Measurements from ENCODE around the gene TAOK2.
"Not testable (repeated sequence)": the region's sequence is repeated elsewhere in the genome, so short reads cannot be mapped to it uniquely, and the experiment has no call there.

The TAOK2 gene

DNA sequence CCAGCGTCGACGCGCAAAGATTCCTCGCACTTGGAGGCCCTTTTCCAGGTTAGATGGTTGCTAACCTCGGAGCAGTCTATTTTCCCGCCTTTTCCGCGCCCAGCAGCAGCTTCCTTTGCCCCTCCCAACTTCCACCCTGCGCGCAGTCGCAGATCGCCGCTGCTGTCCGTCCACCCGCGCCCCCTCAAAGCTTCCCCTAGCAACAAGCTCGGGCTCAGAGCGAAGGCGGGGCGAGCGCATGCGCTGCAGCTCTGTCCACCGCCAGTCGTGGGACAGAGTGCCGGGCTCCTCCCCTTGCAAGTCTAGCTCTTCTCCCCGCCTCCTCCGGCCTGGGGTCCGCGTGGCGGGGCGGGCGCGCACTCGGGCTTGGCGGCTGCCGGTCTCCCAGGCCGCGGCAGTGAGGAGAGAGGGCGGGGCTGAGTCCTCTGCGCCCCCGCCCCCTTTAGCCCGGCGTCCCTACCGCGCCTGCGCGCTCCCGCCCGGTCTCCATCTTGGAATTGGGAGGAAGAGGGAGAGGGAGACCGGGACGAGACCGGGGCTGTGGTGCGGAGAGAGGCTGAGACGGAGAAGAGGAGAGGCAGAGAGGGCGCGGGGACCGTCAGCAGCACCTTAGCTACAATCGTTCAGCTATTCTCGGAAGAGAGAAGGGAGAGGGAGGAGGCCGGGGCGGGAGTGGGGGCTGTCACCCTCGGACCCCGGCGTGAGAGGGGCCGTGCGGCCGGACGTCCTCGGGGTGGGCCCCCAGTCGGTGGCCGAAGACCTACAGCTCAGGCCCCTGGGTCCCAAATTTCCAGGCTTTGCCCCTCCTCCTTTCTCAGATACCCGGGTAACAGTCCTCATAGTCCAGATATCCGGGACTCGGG lies at the start of gene TAOK2:
Gene TAOK2 (plus strand): TSS at position 485 of the 863 bp plus-strand sequence. CDS start 3,905 bp downstream, outside the sequence.
- DNase-seq (ENCODE audit: low read depth) = peak; percentile 81

DNA sequence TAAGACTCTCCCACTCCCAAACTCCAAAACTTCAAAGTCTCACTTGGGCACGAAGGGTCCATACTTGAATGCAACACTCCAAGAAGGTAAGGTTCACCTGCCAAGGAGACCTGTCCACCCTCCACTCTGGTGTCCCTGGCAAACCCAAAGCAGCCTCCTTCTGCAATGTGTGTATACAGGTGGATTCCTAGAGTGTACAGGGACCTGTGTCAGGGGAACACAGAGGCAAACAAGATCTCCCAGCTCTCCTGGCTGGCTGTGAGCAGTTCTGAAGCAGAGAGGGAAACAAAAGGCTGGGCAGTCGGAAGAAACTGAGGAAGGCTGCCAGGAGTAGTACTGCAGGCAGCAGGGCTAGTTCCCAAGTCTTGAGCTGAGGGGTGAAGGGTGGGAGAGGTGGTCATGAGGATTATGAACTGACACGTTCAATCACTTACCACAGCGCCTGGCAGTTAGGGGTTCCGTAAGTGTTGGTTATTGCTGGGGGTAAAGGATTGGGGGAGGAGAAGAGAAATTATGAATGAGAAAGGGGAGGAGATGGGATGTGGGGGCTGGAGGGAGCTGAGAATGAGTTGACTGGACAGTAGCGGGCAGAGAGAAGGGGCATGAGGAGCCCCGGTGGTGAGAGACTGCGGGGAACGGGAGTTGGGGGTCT lies 48.4 kb upstream of the TAOK2 start:
- DNase-seq (ENCODE audit: low read depth) = no peak

DNA sequence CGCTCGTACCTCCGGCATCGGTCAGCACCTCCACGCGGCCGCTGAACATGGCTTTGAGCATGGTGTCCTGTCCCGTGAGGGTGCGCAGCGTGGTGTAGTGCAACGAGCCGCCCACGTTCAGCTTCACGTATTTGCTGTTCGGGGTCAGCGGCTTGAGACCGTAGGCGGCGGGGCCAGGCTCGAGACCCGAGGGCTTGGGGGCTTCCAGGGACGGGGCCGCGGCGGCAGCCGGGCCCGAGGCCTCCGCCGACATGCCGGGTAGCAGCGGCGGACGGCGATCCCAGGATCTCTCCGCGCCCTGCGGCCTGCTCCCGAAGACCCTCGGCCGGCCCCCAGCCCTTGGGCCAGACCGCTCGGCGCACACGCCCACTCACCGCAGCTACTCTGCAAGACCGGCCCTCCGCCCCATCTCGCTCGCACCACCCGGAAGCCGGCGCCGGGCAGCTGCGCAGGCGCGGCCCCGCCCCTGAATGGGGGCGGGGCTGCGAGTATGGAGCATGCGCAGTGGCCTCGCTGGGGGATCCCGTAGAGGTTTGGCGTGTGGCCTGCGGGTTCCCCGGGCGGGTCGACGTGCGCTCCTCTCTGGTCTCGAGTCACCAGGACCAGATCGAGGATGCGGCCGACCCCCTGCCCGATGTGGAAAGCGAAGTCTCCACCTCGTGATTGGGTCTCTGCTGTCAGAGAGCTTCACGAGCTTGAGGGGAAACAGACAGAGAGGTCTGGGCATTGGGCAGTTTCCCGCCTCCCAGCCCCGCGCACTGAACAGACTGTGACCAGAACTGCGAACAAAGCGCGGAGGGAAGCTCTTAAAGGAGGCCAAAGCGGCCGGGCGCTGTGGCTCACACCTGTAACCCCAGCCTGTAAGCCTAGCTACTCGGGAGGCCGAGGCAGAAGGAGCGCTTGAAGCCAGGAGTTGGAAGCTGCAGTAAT lies 47.6 kb upstream of the TAOK2 start, which contains the start of gene KCTD13:
Gene KCTD13 (minus strand): TSS at position 446 of the 930 bp plus-strand sequence. CDS start 193 bp downstream, at position 253.
- DNase-seq (ENCODE audit: low read depth) = peak; percentile 70

DNA sequence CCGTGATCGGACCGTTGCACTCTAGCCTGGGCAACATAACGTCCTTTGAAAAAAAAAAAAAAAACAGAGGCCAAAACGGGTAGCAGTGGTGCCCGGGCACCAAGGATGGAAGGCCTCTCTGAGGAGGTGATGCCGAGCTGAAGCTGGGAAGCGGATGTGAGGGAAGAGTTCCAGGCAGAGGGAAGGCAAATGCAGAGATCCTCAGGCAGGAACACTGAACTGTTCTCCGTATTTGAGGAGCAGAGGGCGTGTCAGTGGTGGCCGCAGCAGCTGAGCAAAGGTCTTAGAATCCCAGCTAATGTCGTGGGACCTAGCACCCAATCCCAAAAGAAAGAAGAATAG lies 47.0 kb upstream of the TAOK2 start:
- DNase-seq (ENCODE audit: low read depth) = no peak

DNA sequence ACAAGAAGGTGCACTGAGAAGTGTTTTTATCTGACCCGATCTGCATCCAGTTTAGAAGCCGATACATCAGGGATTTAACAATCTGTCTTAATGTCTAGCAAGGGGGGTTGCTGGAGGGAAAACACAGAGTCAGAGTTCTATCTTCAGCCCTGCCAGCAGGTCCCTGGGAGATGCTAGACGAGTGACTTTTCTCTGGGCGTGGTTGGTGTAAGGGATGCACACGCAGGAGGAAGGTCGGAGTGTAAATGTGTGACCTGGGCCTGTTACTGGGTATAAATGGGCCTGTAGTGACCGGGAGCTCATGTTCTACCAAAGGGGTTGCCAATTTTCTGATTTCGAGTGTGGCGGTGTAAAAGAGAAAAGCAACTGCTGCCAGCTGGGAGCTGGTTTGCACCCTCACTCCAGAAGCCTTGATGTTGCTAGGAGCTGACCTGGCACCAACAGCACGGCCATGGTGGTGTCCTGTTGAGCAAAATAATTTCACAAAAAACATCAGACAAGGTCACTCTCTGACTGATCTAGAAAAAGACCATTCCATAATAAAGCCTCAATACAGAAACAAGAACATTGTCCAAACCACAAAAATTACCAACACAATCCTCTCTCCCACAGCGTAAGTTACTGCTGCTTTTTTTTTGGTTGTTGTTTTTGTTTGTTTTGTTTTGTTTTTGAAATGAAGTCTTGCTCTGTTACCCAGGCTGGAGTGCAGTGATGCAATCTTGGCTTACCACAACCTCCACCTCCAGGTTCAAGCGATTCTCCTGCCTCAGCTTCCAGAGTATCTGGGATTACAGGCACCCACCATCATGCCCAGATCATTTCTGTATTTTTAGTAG lies 46.4 kb upstream of the TAOK2 start:
- no peak for DNase-seq (ENCODE audit: low read depth)

DNA sequence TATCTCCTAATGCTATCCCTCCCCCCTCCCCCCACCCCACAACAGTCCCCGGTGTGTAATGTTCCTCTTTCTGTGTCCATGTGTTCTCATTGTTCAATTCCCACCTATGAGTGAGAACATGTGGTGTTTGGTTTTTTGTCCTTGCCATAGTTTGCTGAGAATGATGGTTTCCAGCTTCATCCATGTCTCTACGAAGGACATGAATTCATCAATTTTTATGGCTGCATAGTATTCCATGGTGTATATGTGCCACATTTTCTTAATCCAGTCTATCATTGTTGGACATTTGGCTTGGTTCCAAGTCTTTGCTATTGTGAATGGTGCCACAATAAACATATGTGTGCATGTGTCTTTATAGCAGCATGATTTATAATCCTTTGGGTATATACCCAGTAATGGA lies 41.9 kb upstream of the TAOK2 start:
- DNase-seq (ENCODE audit: low read depth) = not testable (repeated sequence)

DNA sequence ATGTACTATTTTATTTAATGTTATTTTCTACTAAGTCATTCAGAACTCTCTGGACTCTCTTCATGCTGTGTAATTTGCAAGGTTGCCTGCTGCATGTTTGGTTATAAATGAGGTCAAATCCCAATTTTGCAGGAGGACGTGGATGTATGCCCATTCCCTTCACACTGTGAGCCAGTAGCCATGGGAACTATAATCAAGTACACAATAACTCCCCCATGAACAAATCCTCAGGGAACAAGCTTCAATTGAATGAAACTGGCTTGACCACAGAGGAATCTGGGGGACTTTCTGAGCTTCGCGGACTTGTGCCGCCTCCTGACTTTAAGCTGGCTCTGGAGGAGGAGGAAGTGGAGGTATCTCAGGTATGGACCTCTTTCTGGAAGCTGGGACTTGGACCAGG lies 33.0 kb upstream of the TAOK2 start:
- no peak for DNase-seq (ENCODE audit: low read depth)

DNA sequence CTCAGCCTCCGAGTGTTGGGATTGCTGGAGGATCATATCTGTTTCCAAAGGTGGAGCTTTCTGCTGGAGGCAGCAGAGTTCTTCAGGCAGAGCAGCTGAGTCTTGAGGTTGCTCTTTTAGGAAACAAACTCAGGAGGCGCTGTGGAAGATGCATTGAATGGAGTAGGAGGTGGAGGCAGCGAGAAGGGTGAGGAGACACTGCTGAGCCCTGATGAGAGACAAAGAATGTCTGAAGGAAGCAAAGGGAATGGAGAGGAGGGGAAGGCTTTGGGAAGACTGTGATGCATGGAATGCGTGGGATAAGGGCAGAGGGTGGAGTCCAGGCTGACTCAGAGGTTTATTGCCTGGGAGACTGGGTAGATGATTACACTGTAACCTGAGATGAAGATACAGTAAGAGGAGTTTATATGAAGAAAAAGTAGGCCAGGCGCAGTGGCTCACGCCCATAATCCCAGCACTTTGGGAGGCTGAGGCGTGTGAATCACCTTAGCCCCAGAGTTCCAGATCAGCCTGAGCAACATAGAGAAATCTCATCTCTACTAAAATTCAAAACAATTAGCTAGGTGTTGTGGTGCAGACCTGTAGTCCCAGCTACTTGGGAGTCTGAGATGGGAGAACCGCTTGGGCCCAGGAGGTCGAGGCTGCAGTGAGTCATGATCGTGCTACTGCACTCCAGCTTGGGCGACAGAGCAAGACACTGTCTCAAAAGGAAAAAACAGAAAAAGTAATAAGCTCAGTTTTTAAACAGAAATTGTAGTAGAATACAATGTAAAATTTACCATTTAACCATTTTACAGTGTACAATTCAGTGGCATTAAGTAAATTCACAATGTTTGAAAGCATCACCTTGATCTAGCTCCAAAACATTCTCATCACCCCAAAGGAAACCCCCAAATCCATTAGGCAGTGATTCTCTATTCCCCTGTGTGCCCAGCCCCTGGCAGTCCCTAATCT lies 29.5 kb upstream of the TAOK2 start:
- no peak for DNase-seq (ENCODE audit: low read depth)

DNA sequence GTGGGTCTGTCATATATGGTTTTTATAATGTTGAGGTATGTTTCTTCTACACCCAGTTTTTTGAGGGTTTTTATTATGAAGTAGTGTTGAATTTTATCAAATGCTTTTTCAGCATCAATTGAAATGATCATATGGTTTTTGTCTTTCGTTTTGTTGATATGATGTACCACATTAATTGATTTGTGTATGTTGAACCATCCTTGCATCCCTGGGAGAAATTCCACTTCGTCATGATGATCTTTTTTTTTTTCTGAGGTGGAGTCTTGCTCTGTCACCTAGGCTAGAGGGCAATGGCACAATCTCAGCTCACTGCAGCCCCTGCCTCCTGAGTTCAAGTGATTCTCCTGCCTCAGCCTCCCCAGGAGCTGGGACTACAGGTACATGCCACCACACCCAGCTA lies 25.8 kb upstream of the TAOK2 start:
- no peak for DNase-seq (ENCODE audit: low read depth)

DNA sequence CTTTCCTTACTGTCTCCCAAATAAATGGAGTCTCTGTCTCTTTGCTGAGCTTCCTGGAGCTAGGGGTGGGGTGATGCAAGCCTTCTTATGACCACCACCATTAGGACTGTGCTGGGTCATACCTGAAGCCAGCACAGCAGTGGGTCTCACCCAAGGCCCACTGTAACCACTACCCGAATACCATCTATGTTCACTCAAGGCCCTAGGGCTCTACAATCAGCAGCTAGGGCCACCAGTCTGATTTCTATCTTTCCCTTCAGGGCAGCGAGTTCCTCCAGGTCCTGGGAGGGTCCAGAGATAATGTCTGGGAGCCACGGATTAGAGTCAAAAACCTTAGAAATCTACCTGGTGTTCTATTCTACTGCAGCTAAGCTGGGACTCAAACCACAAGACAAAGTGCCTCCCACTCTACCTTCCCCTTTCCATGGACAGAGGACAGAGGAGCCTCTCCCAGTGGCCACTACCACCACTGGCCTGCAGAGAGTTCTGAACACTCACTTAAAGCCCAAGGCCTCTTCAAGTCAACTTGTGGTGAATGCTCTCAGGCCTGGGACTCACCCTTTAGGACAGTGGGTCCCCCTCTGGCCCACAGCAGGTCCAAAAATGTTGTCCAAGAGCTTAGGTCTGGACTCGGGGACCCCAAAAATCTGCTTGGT lies 22.7 kb upstream of the TAOK2 start:
- DNase-seq (ENCODE audit: low read depth) = no peak

DNA sequence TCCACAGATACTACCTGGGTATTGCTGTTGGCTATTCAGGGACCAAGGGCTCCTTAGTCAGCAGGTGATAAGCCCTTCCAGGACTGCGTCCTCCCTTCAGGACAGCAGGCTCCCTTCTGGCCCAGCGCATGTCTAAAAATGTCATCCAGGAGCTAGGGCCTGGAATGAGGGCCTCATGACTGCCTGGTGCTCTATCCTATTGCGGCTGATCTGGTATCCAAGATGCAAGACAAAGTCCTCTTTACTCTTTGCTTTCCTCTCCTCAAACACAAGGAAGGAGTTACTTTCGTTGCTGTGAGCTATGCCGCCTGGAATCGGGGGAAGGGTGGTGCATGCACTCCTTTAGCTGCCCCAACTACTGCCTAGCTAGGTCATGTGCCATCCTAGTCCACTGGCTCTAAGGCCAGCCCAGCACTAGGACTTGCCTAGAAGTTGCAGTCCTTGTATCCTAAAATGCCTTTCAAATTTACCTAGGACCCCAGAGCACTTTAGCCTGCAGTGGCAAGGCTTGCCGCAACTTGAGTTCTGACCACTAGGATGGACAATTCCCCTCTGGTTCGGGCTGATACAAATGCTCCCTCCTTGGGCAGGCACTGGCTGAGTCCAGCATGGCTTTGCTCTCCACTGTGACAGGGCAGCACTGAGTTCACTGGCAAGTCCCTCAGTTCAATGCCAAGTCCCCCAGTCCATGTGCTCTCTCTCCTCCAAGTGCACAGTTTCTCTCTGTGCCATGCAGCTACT lies 21.9 kb upstream of the TAOK2 start:
- no peak for DNase-seq (ENCODE audit: low read depth)

DNA sequence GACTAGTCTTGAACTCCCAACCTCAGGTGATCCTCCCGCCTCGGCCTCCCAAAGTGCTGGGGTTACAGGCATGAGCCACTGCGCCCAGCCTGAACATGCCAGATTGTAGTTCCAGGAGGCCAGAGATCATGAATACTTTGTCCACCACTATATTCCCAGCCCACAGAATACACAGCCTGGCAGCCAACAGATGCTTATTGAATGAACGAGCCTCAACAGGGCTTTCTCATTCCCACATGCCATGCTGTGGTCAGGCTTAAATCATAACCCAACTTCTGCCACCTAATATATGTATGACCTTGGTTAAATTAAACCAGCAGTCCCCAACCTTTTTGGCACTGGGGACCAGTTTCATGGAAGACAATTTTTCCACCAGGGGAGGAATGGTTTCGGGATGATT lies 14.9 kb upstream of the TAOK2 start:
- DNase-seq (ENCODE audit: low read depth) = no peak

DNA sequence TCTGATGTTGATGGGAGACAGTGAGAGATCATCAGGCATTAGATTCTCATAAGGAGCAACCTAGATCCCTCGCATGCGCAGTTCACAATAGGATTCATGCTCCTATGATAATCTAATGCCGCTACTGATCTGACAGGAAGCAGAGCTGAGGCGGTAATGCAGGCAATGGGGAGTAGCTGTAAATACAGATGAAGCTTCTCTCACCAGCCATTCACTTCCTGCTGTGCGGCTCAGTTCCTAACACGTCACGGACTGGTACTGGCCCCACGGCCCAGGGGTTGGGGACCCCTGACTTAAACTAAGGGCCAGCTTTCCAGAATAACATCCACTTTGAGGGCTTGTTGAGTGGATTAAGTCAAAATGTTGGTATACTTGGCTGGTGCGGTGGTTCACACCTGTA lies 14.4 kb upstream of the TAOK2 start:
- DNase-seq (ENCODE audit: low read depth) = no peak

DNA sequence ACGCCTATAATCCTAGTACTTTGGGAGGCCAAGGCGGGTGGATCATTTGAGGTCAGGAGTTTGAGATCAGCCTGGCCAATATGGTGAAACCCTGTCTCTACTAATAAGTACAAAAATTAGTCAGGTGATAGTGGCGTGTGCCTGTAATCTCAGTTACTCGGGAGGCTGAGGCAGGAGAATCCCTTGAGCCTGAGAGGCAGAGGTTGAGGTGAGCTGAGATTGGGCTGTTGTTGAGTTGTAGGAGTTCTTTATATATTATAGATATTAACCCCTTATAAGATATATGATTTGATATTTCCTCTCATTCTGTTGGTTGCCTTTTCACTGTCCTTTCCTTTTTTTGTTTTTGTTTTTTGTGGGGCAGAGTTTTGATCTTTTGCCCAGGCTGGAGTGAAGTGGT lies 13.8 kb upstream of the TAOK2 start:
- not testable (repeated sequence) for DNase-seq (ENCODE audit: low read depth)

DNA sequence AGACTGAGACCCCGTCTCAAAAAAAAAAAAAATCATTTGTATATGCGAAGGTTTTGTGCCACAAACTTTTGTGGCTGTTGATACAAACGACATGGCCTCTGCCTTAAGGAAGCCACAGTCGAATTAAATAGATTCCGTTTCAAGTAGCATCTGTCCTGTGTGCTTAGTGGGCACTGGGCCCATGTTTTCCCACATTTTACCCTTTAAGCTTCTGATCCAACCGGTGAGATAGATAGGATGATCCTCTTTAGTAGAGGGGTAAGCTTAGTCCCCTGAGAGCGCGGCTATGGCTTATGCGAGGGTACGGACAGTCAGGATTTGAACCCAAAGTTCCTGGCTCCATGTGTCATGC lies 12.6 kb upstream of the TAOK2 start:
- DNase-seq (ENCODE audit: low read depth) = no peak

DNA sequence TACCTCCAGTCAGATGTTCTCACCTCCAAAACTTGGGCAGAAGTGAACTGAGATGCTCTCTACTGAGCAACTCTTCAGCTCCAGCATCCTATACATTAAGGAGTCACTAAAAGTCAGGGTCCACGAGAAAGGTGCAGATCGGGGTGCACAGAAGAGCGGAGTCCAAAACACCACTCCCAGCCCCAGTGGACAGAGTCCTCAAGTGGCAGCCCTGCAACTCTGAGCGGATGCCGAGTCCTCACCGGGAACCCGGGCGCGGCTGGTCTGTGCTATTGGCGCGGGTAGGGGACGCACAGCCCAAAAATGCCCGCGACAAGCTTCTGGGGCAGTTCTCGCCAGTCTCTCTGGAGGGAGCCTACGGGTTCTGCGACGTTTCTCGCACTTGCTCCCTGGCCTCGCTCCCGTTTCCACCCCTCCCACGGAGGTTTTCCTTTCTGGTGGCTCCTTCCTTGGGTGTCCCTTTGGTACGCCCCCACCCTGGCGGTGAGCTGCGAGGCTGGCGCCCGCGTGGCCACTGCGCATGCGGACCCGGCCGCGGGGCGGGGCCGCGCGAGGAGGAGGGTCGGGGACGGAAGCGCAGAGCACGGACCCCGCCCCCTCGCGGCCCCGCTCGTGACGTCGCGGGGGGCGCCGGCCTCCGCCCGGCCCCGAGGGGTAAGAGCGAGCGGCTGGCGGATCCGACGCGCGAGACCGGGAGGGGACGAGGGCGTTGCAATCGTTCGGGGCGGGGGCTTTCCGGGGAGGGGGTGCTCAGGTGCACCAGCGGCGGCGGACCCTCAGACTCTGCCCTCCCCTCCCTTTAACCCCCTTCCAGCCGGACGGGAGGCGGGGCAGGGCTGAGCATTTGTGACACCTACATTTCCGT lies 12.0 kb upstream of the TAOK2 start, which contains the start of gene TMEM219:
Gene TMEM219 (plus strand): TSS at position 601 of the 865 bp plus-strand sequence. CDS start 1,065 bp downstream, outside the sequence.
- DNase-seq (ENCODE audit: low read depth) = peak; percentile 80

DNA sequence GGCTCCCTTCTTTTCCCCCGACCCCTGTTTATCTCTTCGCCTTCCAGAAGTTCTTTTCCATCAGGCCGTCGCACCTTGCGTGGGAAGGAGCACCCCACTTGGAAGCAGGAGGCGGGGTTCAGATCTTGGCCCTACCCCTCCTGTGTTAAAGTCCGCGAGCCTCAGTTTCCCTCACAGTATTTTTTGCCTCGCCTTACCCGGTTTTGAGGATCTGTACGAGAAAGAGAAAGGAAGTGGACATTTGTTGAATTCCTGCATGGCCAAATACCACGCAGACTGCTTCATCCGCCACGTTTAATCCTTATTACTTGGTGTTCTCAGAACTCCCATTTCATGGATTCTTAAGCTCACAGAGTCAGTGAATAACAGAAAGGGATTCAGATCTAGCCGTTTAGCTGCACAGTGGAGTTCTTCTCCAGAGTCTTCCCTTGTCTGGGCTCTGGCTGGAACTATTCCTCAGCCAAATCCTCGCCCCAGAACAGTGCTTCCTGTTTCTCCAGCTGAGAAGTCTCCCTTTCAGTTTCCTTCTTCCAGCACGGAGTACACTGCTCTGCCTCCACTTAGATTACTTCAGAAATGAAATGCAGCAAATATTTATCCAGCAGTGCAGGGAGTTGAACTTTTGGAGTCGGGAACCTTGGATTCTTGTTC lies 11.2 kb upstream of the TAOK2 start:
- no peak for DNase-seq (ENCODE audit: low read depth)

Data from stimulated activated CD8-positive, alpha-beta memory T cell treated with anti-CD3 and anti-CD28 coated beads, Interleukin-15, amount 100 ng/mL, for 1 hour (primary cell).